ENCODE data around the gene TMEM134. TPM values are rescaled to one million over a fixed set of nuclear protein-coding genes. Genes with fewer than 3 reads are reported as not detected.

TMEM134 gene
- total RNA-seq, 1 donor from 2014 or later, result 38.0 TPM

- Mint-ChIP-seq H3K4me1 (ENCODE audit: low read depth, unreplicated experiment) (no peaks in the 10 kb centered on the region), H3K36me3 (ENCODE audit: low read depth, unreplicated experiment) (peaks cover 3% of the 10 kb centered on the region), H3K27ac (ENCODE audit: unreplicated experiment) (peak overlapping the region; percentile 66), H3K4me3 (ENCODE audit: unreplicated experiment) (no peak overlapping the region), H3K27me3 (ENCODE audit: low read depth, unreplicated experiment) (peaks cover 10% of the 10 kb centered on the region), H3K9me3 (ENCODE audit: unreplicated experiment) (no peaks in the 10 kb centered on the region)
- no peaks in the 10 kb centered on the region for H3K27me3 ChIP-seq (ENCODE audit: insufficient read depth, low read length)
- H4K20me1 ChIP-seq (ENCODE audit: insufficient read depth, low read length), result no peaks in the 10 kb centered on the region
- FAIRE-seq (no peak), DNase-seq (ENCODE audit: low read depth) (no peak)
- H3K36me3 ChIP-seq (ENCODE audit: insufficient read depth, low read length), result no peaks in the 10 kb centered on the region
- no peak overlapping the region for H3K4me2 ChIP-seq (ENCODE audit: low read length)
- TF ChIP-seq EZH2 (IDR thresholded peaks at IDR 0.05; ENCODE audit: insufficient read depth, low read length) (no peak), CTCF (IDR thresholded peaks at IDR 0.05; ENCODE audit: insufficient read depth, low read depth, low read length) (no peak)
- no peak overlapping the region for H3K9ac ChIP-seq (ENCODE audit: low read length)
- no peaks in the 10 kb centered on the region for H3K9me3 ChIP-seq (ENCODE audit: insufficient read depth, low read depth, low read length)
- no peaks in the 10 kb centered on the region for H3K79me2 ChIP-seq (ENCODE audit: insufficient read depth, low read length)
- H2AFZ ChIP-seq (ENCODE audit: low read depth, low read length), result no peak overlapping the region
- no peaks in the 10 kb centered on the region for H3K4me1 ChIP-seq (ENCODE audit: insufficient read depth, low read length)
- H3K4me3 ChIP-seq (ENCODE audit: insufficient read depth, low read depth, low read length), result no peak overlapping the region
- H3K27ac ChIP-seq (ENCODE audit: low read depth, low read length), result no peak overlapping the region
These were observed 17.4 kb downstream of the TMEM134 start for GRCh38 chr11:67451658-67451976.

GRCh38 chr11:67450796-67451657 lies 18.0 kb downstream of the TMEM134 start:
- Histone ChIP-seq H4K20me1 (ENCODE audit: insufficient read depth, low read length) (no peaks in the 10 kb centered on the region), H3K4me3 (ENCODE audit: insufficient read depth, low read depth, low read length) (no peak overlapping the region), H3K9ac (ENCODE audit: low read length) (no peak overlapping the region), H3K79me2 (ENCODE audit: insufficient read depth, low read length) (no peaks in the 10 kb centered on the region), H3K36me3 (ENCODE audit: insufficient read depth, low read length) (no peaks in the 10 kb centered on the region), H3K4me2 (ENCODE audit: low read length) (no peak overlapping the region), H2AFZ (ENCODE audit: low read depth, low read length) (no peak overlapping the region), H3K27ac (ENCODE audit: low read depth, low read length) (no peak overlapping the region), H3K9me3 (ENCODE audit: insufficient read depth, low read depth, low read length) (no peaks in the 10 kb centered on the region), H3K4me1 (ENCODE audit: insufficient read depth, low read length) (no peaks in the 10 kb centered on the region), H3K27me3 (ENCODE audit: insufficient read depth, low read length) (no peaks in the 10 kb centered on the region)
- Mint-ChIP-seq H3K4me3 (ENCODE audit: unreplicated experiment) (no peak overlapping the region), H3K27ac (ENCODE audit: unreplicated experiment) (peak overlapping the region; percentile 66), H3K36me3 (ENCODE audit: low read depth, unreplicated experiment) (peaks cover 3% of the 10 kb centered on the region), H3K27me3 (ENCODE audit: low read depth, unreplicated experiment) (peaks cover 11% of the 10 kb centered on the region), H3K9me3 (ENCODE audit: unreplicated experiment) (no peaks in the 10 kb centered on the region), H3K4me1 (ENCODE audit: low read depth, unreplicated experiment) (no peaks in the 10 kb centered on the region)
- no peak for FAIRE-seq
- TF ChIP-seq CTCF (IDR thresholded peaks at IDR 0.05; ENCODE audit: insufficient read depth, low read depth, low read length) (no peak), EZH2 (IDR thresholded peaks at IDR 0.05; ENCODE audit: insufficient read depth, low read length) (no peak)
- no peak for DNase-seq (ENCODE audit: low read depth)
